BLaER1 (cell line): ENCODE data around the gene URB2.
"Not testable (repeated sequence)": the region's sequence is repeated elsewhere in the genome, so short reads cannot be mapped to it uniquely, and the experiment has no call there.

Experiments used
- H3K27ac ChIP-seq: shearing (Covaris generic); formaldehyde crosslinking; 2 replicates; pipeline ENCODE4 v1.8.1; 2022
- H3K27me3 ChIP-seq: shearing (Covaris generic); formaldehyde crosslinking; 2 replicates; pipeline ENCODE4 v1.8.1; 2022
- H3K36me3 ChIP-seq: shearing (Covaris generic); formaldehyde crosslinking; 2 replicates; pipeline ENCODE4 v1.8.1; 2022
- H3K4me1 ChIP-seq: shearing (Covaris generic); formaldehyde crosslinking; 2 replicates; pipeline ENCODE4 v1.8.1; 2022
- H3K4me2 ChIP-seq: shearing (Covaris generic); formaldehyde crosslinking; 2 replicates; pipeline ENCODE4 v1.8.1; 2022
- H3K4me3 ChIP-seq: shearing (Covaris generic); formaldehyde crosslinking; 2 replicates; pipeline ENCODE4 v1.8.1; 2022
- H3K9ac ChIP-seq: shearing (Covaris generic); formaldehyde crosslinking; 2 replicates; pipeline ENCODE4 v1.8.1; 2022
- H3K9me3 ChIP-seq: shearing (Covaris generic); formaldehyde crosslinking; 2 replicates; pipeline ENCODE4 v1.8.1; 2022
- H4K20me1 ChIP-seq: shearing (Covaris generic); formaldehyde crosslinking; 2 replicates; pipeline ENCODE4 v1.8.1; 2022
- Cebpa-rat ChIP-seq: shearing (Covaris generic); IDR thresholded peaks from 2 replicates; pipeline ENCODE4 v1.8.1; 2022

The URB2 gene

DNA sequence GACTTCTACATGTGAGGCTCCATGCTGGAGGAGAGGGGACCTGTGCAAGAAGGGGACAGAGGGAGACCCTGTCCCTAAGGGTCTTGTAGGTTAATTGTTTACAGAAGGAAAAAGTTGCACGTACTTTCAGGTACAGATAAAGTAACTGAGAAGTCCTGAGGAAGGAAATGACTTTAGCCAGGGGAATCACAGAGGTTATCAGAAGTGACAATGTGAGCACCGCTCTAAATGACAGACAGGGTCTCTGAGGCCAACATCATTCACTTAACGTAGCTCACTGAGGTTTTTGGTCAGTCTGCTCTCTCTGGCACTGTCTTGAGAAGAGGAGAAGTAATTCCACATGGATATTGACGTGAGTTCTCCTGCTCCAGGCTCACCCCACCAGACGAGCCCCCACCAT is 12.1 kb upstream of the URB2 start:
- no peak overlapping the region for H3K4me2 ChIP-seq
- no peaks in the 10 kb centered on the region for H3K27me3 ChIP-seq
- no peak overlapping the region for H3K4me3 ChIP-seq
- H3K27ac ChIP-seq, result no peak overlapping the region
- no peak for TF ChIP-seq Cebpa-rat
- no peak overlapping the region for H3K9ac ChIP-seq
- no peaks in the 10 kb centered on the region for H3K9me3 ChIP-seq
- H4K20me1 ChIP-seq, result peaks cover 55% of the 10 kb centered on the region
- peaks cover 56% of the 10 kb centered on the region for H3K36me3 ChIP-seq
- H3K4me1 ChIP-seq, result no peaks in the 10 kb centered on the region

- Histone ChIP-seq H3K4me1 (0 out of 2 replicates have a peak, but pooled peaks cover 6% of the 10 kb centered on the region), H3K9ac (no peak overlapping the region), H4K20me1 (peaks cover 63% of the 10 kb centered on the region), H3K9me3 (no peaks in the 10 kb centered on the region), H3K4me2 (no peak overlapping the region), H3K27me3 (no peaks in the 10 kb centered on the region), H3K4me3 (no peak overlapping the region), H3K36me3 (peaks cover 52% of the 10 kb centered on the region), H3K27ac (no peak overlapping the region)
- no peak for TF ChIP-seq Cebpa-rat
Observed at GRCh38 chr1:229614701-229615100, 11.3 kb upstream of the URB2 start.

DNA sequence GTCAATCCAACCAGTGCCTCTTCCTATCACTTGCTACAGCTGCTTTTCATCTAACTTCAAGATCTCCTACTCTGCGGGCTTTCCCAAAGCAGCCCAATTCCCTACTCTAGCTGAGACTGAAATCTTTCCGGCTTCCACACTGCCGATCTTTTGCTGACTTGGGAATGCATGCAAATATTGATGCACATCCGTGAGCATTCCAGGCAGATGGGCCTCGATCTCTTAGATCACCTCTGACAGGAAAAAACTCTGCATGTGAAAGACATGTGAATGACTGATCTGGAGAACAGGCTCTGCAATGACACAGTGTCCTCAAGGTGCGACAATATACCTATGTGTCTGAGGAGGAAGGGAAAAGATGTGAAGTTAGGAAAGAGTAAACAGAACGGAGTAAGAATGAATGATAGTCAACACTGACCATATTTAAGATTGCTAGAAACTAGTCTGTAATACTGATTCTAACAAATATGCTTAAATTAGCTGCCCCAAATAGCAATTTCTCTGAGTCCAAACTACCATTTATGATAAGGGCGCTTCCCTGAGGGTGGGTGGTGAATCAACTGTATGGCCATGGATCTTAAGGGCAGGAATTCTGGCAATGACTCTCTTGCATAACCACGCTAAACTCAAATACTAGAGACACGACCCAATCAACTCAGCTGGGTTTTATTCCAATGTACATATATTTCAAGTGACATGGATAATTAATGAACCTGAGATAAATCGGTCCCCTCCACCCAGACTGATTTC is 8.5 kb upstream of the URB2 start:
- H3K27ac ChIP-seq, result no peak overlapping the region
- H3K4me2 ChIP-seq, result no peak overlapping the region
- H3K36me3 ChIP-seq, result peaks cover 28% of the 10 kb centered on the region
- 0 out of 2 replicates have a peak, but pooled peaks cover 6% of the 10 kb centered on the region for H3K4me1 ChIP-seq
- H3K9ac ChIP-seq, result no peak overlapping the region
- no peak for TF ChIP-seq Cebpa-rat
- H3K27me3 ChIP-seq, result no peaks in the 10 kb centered on the region
- H3K9me3 ChIP-seq, result no peaks in the 10 kb centered on the region
- H3K4me3 ChIP-seq, result no peak overlapping the region
- H4K20me1 ChIP-seq, result peaks cover 90% of the 10 kb centered on the region

DNA sequence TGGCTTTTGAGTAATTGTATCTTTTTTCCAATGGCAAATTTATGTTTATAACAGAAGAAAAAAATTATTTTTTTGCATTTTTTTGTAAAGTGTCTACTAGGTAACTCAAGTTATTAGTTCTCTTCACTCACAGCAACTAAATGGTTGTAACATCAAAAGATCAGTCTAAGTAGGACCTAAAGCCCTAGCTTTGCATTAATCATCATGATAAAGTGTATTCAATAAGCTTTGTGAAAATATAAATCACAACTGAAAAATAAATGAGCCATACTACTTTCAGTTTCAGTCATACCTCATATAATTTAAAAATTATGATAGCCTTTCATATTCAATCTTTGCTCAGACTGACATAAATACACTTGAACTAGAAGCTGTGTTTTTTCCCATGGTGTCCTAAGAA is 7.0 kb upstream of the URB2 start:
- no peaks in the 10 kb centered on the region for H3K9me3 ChIP-seq

DNA sequence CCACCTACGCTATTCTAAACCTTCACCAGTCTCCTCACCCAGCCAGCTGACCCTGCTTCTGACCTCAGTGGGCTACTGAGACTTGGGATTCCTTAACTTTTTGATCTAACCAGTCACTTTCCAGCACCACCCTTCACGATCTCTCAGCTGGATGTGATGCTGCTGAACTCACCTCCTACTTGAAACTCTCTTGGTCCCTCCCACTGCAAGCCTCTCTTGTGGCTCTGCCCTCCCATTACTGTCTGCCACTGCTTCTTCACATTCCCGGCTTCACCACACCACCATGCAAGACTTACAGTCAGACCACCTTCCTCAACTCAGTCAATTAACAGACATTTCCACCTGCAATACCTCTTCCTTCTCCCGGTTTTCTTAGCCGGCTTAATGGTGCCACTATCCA is 6.4 kb upstream of the URB2 start:
- H3K4me2 ChIP-seq, result no peak overlapping the region

More for the DNA sequence above, 7.0 kb upstream of the URB2 start:
- Histone ChIP-seq H3K4me3 (no peak overlapping the region), H3K27ac (no peak overlapping the region), H3K36me3 (peaks cover 13% of the 10 kb centered on the region), H3K27me3 (no peaks in the 10 kb centered on the region), H3K4me1 (peaks cover 17% of the 10 kb centered on the region), H4K20me1 (peaks cover 99% of the 10 kb centered on the region), H3K4me2 (no peak overlapping the region), H3K9ac (no peak overlapping the region)
- no peak for TF ChIP-seq Cebpa-rat

GRCh38 chr1:229620876-229621275 is 5.2 kb upstream of the URB2 start:
- Histone ChIP-seq H3K4me2 (no peak overlapping the region), H3K4me3 (no peak overlapping the region), H3K27me3 (no peaks in the 10 kb centered on the region), H3K9ac (no peak overlapping the region), H3K27ac (no peak overlapping the region), H4K20me1 (peaks cover 95% of the 10 kb centered on the region), H3K36me3 (peaks cover 7% of the 10 kb centered on the region; the same call in 1 of the 2 replicates), H3K9me3 (no peaks in the 10 kb centered on the region), H3K4me1 (peaks cover 28% of the 10 kb centered on the region)
- no peak for TF ChIP-seq Cebpa-rat

More for the DNA sequence above, 6.4 kb upstream of the URB2 start:
- Histone ChIP-seq H4K20me1 (peaks cover 99% of the 10 kb centered on the region), H3K4me3 (no peak overlapping the region), H3K27me3 (no peaks in the 10 kb centered on the region), H3K9me3 (no peaks in the 10 kb centered on the region), H3K27ac (no peak overlapping the region), H3K4me1 (peaks cover 23% of the 10 kb centered on the region), H3K9ac (no peak overlapping the region), H3K36me3 (peaks cover 7% of the 10 kb centered on the region; the same call in 1 of the 2 replicates)
- TF ChIP-seq Cebpa-rat, result no peak

DNA sequence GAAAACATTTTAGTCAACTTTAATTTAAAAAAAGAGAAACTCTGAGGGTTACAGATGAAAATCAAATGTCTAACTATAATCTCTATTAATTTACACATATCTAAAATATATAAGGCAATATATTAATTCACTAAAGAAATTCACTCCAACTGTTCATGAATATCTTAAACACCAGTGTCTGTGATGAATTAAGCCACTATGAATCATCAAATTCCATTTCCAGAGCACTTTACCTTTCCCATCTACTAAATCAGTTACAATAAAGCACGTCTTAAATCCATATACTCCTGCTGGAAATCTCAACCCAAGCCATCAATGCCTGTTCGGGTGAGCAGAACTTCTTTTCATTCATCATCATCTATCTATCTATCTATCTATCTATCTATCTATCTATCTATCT is 4.4 kb upstream of the URB2 start:
- H3K27ac ChIP-seq, result no peak overlapping the region
- H3K4me2 ChIP-seq, result no peak overlapping the region
- peaks cover 92% of the 10 kb centered on the region for H4K20me1 ChIP-seq
- H3K36me3 ChIP-seq, result peaks cover 7% of the 10 kb centered on the region; the same call in 1 of the 2 replicates
- no peak overlapping the region for H3K4me3 ChIP-seq
- H3K9me3 ChIP-seq, result no peaks in the 10 kb centered on the region
- no peak overlapping the region for H3K9ac ChIP-seq
- no peaks in the 10 kb centered on the region for H3K27me3 ChIP-seq
- no peak for TF ChIP-seq Cebpa-rat
- peaks cover 28% of the 10 kb centered on the region for H3K4me1 ChIP-seq

GRCh38 chr1:229622641-229623120 is 3.4 kb upstream of the URB2 start:
- H3K4me2 ChIP-seq, H3K27ac ChIP-seq, H3K27me3 ChIP-seq, H3K9ac ChIP-seq, H3K9me3 ChIP-seq, H3K4me3 ChIP-seq, H3K36me3 ChIP-seq: not testable (repeated sequence)
- H3K4me1 ChIP-seq, result peaks cover 36% of the 10 kb centered on the region
- peaks cover 92% of the 10 kb centered on the region for H4K20me1 ChIP-seq

GRCh38 chr1:229623225-229623624 is 2.8 kb upstream of the URB2 start:
- no peak overlapping the region for H3K27ac ChIP-seq
- H3K27me3 ChIP-seq, result no peaks in the 10 kb centered on the region
- peaks cover 7% of the 10 kb centered on the region; the same call in 1 of the 2 replicates for H3K36me3 ChIP-seq
- no peaks in the 10 kb centered on the region for H3K9me3 ChIP-seq
- no peak overlapping the region for H3K9ac ChIP-seq
- H3K4me2 ChIP-seq, result no peak overlapping the region
- no peak for TF ChIP-seq Cebpa-rat
- peaks cover 38% of the 10 kb centered on the region for H3K4me1 ChIP-seq
- no peak overlapping the region for H3K4me3 ChIP-seq
- peaks cover 88% of the 10 kb centered on the region for H4K20me1 ChIP-seq

DNA sequence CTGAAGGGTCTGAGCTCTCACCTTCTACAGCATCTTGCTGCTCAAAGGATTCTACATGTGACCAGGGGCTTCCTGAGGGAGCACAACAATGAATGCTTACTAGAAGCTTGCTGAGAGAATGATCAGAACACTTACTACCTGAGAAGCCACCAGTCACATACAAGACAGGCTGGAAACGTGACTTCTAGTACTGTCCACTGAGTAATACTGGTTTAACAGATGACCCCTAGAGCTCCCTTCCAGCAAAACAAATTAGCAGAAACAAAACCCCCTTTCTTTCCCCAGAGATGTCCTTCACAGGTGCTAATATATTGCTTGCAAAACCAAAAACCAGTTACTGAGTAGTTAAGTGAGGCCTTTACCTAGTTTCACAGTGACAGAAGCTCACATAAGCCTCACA is 2.2 kb upstream of the URB2 start:
- Histone ChIP-seq H3K9ac (peak overlapping the region; percentile 18; the same call in 1 of the 2 replicates), H3K27ac (no peak overlapping the region), H3K9me3 (no peaks in the 10 kb centered on the region), H3K4me1 (peaks cover 38% of the 10 kb centered on the region), H3K4me2 (peak overlapping the region; percentile 90), H3K4me3 (no peak overlapping the region), H4K20me1 (peaks cover 87% of the 10 kb centered on the region), H3K27me3 (no peaks in the 10 kb centered on the region), H3K36me3 (peaks cover 10% of the 10 kb centered on the region)
- TF ChIP-seq Cebpa-rat, result no peak
